Stimulated activated CD4-positive, alpha-beta T cell treated with anti-CD3 and anti-CD28 coated beads, Interleukin-12 subunit alpha, Interleukin-12 subunit beta, amount 100 ng/mL, for 24 hours (primary cell): ENCODE results near the gene FAM98B.

Source experiments
- DNase-seq, 2 experiments: peaks; one replicate each; pipeline ENCODE4 v3.0.0-alpha.2; 2020; ENCODE audit warnings: low read depth in 2 of 2

FAM98B gene

DNA sequence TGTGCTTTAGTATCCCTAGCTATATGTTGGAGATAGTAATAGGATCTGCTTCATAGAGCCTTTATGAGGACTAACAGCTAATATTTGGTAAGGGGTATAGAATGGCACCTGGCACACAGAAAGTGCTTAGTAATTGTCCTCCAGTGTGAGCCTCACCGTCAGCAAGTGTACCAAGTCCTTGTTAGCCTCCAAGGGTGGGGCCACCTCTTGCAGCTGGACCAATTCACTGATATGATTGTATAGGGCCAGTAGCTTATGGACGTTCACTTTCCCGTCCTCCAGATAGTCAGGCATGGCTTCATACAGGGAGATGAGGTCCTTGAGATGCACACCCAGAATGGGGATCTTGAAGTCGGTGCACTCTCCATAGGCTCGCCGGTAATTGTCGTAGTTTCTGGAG lies 53.6 kb downstream of the FAM98B start:
- DNase-seq: no peak

DNA sequence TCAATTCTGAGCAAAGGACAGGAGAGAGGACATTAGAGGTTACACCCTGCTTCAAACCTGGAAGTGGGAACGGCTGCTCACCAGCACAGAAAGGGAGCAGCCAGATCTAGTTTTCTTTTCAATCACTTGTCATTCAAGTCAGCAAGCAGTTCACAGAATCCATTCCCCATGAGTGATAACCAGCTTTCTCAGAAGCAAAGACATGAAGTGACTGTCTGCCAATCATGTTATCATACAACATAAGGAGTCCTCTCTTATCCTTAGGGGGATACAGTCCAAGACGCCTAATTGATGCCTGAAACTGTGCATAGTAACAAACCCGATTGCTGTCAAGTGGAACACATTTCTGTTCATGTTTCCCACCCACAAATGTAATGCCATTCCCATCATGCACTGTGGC lies 54.7 kb downstream of the FAM98B start:
- no peak for DNase-seq

DNA sequence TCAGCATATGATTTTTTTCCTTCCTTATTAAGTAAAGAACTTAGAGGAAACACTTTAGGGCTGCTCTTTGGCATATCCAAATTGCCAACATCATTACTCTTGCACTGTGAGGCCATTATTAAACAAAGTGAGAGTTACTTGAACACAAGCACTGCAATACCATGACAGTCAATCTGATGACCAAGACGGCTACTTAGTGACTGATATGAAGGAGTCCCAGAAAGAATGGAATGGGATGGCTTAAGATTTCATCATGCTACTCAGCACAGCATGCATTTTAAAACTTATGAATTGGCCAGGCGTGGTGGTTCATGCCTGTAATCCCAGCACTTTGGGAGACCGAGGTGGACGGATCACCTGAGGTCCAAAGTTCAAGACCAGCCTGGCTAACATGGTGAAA lies 55.2 kb downstream of the FAM98B start:
- no peak for DNase-seq

DNA sequence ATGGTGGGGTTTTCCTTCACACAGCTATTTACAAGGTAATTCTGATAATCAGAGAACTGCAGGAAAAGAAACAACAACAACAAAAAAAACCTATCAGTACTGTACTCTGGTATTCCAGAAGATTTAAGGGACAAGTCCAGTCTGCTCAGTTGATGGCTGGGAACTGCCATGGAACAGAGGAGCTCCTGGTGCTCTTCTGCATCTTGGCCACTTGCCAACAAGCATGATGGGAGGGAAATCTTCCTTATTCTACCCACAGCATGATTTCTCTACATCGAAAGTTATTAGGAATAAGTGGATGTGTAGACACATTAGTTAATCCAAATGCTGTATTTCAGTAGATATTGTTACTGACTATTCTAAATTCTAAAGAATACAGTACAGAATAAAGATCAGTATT lies 59.0 kb downstream of the FAM98B start:
- DNase-seq: no peak

DNA sequence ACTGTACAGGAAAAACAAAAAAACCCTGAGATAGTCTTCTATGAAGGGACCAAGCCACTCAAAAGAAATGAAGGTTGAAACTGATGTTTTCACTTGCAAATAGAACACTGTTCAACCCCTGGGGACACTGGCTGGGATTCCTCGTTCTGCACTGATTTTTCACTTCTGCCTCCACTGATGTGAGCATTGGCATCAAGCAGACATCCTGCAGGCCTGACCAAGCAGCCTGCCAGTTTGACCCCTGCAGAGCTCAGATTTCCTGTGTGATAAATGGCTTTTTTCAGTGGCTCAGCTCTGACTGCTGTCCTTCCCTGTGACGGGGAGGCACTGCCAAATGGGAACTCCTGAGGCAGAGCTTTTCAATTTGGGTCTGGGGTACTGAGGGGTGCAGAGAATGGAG lies 60.7 kb downstream of the FAM98B start:
- no peak for DNase-seq

DNA sequence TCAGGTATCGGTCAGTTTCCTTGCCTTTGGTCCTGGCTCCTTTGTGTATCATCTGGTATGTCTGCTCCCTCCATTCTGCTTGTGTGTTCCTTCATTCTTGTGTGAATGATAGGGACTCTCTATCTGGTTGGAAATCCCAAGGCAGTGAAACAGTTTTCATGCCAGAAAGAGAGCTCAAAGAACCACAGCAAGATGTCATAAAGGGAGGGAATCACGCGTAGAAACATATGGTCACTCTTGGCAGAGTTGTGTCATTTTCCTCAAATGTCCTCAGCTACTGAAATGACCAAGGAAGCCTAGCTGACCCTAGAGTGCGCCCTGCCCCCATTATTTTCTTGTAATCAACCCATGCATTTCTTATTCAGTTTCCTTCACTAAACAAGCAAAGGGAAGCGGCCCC lies 62.7 kb downstream of the FAM98B start:
- no peak for DNase-seq

DNA sequence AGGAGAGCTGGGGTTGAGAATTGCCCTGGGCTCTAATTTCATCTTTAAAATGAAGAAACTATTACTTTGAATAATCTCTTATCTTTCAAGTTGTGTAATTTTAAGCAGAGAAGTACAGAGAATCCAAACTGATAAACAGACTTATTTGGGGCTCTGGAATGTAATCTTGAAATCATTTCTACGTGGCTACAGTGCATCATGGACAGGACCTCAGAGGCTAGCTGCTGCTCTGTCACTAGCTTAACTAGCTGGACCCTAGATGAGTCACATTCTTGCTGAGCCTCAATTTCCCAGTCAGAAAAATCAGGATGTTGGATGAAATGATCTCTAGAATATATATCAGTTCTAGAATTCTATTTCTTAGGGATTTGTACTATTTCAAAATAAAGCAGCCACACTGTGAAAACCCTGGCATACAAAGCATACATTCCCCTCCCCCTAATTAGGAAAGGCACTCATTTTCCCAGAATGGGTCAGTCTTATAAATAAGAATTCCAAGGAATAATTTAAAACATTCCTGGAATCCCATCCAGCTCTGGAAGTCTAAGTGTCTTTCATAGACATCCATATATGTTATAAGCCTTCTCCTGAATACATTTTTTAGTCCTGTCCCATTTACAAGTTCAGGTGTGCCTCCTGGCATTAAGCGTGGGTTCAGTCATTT lies 63.5 kb downstream of the FAM98B start:
- DNase-seq: no peak

DNA sequence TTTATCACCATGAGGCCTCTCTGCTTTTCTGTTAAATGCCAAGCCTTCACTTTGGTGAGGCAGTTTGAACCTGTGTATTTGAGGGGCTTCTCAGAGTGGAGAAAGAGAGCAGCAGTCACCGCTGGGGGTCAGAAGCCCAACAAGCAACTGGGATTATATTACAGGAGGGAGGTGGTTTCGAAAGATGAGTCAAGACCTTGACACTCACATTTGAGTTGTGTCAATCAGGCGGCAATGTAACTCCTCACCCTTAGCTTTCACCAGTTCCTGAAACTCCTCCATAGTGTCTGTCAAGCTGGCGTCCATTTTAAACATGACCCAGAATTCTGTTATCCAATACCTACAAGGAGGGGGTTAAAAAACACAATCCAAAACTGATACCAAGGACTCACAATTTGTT lies 64.2 kb downstream of the FAM98B start:
- DNase-seq: no peak

DNA sequence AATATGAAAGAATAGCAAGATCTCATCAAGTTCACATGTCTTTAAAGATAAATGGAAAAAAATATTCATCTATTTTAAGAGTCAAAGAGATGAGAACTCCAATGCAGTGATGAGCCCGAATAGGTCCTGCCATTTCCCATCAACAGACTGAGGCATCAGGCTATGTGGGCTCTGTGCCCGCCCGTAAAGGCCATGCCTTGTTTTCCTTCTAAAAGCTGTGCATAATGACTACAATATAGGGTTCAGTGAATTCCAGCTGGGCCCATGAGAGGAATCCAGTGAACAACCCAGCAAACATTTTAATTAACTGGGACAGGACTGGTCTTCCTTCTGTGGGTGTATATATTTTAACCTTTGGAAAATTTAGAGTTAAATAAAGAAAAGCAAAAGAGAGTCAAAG lies 66.1 kb downstream of the FAM98B start:
- DNase-seq: no peak

DNA sequence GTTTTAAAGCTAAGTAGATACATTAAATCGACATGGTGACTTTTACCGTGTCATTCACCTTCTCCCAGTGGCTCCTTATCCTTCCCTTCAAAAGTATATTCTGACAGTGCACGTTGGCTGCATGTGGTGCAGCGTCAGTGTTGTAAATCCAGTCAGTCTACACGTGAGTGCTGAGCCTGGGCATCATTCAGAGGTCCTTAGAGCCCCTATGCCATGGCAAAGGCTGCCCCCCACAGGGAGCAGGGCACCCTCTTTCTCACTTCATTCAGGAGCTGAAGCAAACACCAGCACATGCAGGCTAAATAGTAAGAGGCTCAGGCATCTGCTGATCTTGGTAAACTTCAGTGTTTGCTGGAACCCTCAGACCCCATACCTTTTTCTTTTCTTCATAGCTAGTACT lies 67.4 kb downstream of the FAM98B start:
- DNase-seq: no peak

DNA sequence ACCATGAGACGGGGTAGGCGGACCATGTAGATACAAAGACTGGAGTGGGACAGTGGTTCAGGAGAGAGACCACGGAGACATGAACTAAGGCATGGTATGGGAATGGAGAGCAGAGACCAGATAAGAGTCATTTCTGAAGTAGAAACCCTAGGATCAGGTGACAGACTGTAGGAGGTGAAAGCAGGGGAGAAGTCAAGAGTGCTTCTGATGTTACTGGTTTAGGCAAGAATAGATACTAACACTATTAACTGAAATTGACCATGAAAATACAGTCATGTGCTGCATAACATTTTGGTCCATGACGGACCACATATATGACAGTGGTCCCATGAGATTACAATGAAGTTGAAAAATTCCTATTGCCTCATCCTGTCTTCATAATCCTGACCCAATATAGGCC lies 69.0 kb downstream of the FAM98B start:
- DNase-seq: no peak

DNA sequence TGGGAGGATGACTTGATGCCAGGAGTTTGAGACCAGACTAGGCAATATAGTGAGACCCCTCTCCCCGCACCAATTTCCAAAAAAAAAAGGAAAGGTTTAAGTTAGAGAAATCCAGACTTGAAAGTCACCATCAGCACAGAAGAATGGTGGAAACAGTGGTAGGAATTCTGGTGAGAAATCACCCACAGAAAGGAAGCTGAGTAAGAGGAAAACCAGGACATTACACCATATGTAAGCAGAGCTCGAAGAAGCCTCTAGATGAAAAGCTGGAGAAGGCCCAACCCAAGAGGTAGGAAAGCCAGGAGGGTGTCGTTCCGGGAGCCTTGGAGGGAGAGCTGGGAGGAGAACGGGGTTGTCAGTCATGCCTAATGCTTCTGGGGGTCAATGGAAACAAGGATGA lies 70.2 kb downstream of the FAM98B start:
- no peak for DNase-seq

DNA sequence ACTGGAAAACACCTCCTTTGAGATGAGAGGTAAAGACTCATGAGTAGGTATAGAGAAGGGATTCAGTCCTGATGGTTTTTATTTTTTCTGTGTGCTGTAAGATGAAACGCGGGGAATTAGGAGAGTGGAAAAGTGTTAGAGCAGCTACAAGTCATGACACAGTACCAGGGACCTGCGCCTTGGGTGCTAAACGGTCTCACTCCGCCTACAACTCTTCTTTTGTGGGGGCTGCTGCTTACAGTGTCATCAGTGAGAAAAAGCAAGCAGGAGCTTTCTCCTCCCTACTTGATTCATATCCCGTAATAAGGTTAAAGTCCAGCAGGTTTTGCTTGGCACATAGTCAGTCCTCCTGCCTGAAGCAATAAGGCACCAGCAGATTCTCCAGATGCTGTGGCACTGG lies 71.6 kb downstream of the FAM98B start:
- DNase-seq: no peak

DNA sequence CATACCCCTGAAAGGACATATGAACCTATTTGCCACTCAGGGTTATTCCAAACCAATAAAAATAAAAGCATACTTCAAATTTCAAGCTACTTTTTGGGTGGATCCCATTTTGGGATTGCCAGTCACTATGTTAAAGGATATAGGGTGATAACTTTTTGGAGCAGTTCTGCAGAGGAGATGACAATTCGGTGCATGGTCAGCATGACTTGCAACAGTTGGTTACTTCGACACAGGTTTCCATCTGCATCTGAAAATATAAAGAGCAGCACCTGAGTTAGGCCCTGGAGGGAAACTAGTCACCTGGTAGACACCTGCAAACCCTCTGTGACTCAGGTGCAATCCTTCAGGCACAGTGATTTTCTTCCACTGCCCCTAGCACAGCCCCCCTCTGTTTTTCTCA lies 72.2 kb downstream of the FAM98B start:
- no peak for DNase-seq

DNA sequence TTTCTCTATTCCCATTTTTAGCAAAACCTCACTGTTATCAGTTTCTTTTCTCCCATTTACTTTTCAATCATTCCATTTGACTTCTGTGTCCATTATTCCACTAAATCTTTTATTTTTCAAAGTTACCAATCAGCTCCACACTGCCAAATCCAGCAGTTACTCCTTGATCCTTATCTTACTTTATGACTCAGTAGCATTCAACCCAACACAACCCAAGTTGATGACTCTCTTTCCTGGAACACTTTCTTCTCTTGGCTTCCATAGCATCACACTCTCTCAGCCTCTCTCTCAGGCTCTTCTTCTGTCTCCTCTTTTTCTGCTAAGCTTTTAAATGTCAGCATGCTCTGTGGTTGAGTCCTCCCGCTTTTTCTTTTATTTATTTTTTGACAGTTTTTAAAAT lies 74.4 kb downstream of the FAM98B start:
- DNase-seq: no peak

DNA sequence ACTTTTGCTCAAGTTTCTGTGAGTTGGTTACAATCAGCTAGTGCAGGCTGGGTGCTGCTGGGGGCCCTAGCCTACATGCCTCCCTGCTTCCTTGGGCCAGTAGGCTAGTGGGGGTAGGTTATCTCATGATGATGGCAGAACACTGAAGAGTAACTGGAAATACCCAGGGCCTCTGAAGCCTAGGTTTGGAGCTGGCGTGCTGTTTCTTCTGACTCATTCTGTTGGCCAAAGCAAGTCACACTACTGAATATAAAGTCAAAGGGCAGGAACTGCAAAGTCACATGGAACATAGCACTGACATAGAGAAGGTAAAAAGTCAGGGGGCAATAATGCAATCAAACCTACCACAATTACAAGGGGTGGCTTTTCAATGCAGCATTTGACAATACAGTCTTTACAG lies 76.2 kb downstream of the FAM98B start:
- DNase-seq: peak in 1 of 2 experiments; percentile 21

DNA sequence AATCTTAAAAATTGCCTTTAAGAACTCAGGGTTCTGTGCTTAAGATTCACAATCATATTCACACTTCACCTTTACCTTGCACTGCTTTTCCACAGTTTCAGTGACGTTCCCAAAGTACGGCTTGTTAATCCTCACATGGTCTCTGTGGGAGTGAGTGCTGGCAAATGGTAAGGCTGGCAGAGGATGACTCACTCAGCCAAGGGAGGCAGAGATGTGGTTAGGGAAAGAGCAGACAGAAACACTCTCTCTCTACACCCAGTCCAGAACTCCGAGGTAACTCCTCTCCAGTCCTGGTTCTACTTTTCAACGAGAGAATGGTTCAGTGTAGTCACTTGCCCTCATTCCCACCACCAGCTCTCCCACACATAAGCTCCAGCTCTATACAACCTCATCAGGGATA lies 77.6 kb downstream of the FAM98B start:
- no peak for DNase-seq

DNA sequence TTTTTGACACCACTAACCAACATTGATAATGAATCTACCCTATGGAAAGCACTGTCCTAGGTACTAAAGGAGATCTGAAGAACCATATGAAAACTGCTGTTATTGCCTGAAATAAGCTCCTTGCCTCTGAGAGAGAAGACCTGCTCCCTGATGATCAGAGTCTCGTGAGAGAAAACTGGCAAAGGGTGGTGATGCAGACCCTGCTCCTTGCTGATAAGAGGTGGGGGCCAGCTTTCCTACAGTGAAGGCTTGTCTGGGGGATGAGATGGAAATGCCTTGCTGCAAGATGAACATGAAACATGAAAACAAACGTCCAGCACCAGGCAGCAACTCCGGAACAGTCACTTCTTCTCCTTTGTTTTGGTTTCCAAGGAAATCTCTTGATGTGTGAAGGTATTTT lies 78.8 kb downstream of the FAM98B start:
- no peak for DNase-seq

DNA sequence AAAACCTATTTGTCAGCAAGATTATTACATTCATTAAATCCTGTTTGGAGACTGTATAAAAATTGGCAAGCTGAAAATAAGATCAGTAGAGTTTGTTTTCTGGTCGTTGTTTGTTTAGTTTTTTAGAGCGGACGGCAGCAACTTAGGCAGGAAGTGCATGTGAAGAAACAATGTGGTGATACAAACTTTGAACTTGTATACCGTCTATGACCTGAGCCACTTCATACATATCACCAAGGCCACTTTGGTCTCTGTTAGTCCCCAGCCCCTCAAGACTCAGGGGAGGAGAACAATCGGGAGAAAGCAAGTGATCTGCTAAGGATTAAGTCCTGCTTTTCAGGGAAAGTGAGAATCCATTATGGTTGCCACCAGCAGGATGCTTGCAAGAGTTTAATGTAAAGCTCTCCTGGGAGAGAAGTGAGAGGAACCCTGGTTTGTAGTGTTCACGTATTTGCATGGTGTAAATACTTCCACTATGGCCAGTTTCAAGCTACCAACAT lies 79.5 kb downstream of the FAM98B start:
- DNase-seq: no peak

DNA sequence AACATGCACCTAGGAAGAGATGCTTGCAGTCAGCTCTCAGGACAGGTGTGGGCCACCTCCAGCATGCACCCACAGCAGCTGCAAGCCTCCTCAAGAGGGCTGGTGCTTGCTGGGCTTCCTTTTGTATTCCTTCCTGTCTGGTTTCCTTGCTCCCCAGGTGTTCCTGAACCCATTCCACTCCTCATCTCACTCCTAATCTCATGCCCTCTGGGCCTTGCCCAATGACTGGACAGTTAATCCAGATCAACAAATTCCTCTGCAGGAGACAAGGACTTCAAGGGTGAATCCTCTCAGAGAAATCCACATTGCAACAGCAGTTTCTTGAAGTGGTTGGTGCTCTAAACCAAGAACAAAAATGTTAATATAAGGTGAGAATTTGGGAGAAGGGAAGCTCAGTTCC lies 80.0 kb downstream of the FAM98B start:
- DNase-seq: no peak

DNA sequence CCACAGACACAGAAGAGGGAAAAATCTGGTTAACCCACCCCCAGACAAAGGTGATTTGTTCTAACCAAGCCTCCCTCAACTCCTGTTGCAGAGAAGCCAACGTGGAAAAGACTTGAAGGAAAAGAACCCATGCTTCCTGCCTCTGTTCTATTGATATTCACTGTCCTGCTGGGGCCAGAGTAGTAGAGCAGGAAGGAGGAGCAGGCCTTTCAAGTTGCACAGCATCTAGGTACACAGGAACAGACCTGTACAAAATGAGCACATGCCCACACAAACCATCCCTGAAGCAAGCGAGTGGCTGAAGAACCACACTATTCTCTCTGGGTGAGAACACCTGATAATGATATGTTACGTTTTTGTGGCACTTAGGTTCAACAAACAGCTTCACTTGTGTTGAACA lies 80.8 kb downstream of the FAM98B start:
- DNase-seq: no peak

DNA sequence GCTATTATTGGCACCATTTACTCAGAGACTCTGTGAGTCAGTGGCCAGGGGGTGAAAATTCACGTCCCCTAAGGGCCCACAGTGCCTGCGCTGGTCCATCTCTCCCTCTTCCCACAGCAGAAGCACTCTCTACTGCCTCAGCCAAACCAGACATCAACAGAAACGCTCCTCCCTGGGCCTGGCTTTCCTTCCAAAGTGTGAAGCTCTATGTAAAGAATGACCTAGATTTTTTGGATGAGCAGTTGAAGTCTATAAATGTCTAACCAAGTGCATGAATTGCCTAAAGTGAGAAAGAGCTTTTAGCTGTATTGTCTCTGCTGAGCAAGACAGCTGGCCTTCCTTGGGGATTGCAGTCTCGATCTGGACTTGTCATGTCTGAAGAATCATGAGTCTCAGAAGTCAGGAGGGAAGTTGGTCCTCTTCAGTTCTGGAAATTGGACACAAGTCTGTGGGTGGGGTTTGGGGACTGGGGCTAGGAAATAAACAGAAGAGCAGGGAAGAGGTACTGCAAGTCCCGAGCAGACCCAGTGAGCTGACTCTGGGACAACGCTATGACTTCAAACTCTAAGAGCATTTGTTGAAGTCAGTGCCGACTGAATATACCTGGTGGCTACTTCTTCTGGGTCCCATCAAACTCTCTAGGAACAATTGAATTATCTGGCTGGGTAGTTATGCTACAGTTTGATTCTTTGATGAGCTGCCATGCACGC lies 81.7 kb downstream of the FAM98B start:
- DNase-seq: no peak

DNA sequence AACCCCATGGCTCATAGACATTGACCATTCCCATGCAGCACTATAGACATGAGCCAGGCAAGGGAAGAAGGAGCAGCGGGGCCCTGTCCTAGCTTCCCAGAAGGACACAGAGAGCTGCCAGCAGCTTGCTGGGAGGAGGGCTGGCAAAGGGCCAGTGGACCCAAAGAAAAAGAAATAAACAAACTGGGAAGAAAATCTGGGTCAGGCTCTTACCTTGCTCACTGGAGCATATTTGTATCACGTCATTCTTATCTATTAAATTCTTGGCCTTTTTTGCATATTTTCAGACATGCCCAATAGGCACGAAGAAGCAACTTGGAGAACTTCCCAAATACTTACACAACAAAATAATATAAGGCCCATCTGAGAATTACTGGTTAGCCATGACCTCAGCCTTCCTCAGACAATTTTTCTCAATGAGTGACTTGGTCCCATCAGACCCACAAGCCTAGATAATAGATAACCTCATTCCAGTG lies 82.3 kb downstream of the FAM98B start:
- no peak for DNase-seq
